ENCODE results near the gene NSD1. TPM values are rescaled to one million over a fixed set of nuclear protein-coding genes. Genes with fewer than 3 reads are reported as not detected.

NSD1 gene
- total and polyA plus RNA-seq, 9 of the 15 experiments (the other 6 are each of a cell fraction or from before 2014, with no cell fraction given), result 3.8 to 51.0 (median 24.7) TPM

DNA sequence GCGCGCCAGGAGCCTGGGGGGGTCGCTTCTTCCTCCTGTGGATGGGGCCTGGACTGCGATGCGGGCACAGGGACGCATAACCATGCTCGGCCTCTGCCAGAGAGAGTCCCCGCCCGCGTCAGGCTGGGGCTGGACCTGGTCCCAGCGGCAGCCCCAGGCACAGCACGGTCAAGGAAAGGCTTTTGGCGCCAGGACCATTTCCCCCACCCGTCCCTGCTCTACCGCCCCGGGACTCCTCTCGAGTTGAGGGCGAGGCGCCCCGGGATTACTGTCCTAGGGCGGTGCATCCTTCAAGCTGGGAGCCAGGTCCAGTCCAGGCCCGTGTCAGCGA, 177.8 kb downstream of the NSD1 start (continued):
- 0 out of 2 replicates have a peak, but pooled peaks have one; percentile 41 for TF ChIP-seq NR3C1 (CRISPR knock-in tag; IDR thresholded peaks at IDR 0.05)
- TF ChIP-seq HDAC8 (tag; IDR thresholded peaks at IDR 0.05), result no peak
- no peak for TF ChIP-seq SMARCC2 (IDR thresholded peaks at IDR 0.05; ENCODE audit: low read depth)
- no peak for TF ChIP-seq JUND (IDR thresholded peaks at IDR 0.05; ENCODE audit: borderline replicate concordance, low read depth, low read length)
- TF ChIP-seq JUND (tag; IDR thresholded peaks at IDR 0.05; ENCODE audit: borderline replicate concordance, low read depth, low read length), result no peak
- TF ChIP-seq ERF (CRISPR knock-in tag; IDR thresholded peaks at IDR 0.05), result 0 out of 2 replicates have a peak, but pooled peaks have one; percentile 34
- TF ChIP-seq ZNF76 (CRISPR knock-in tag; IDR thresholded peaks at IDR 0.05; ENCODE audit: borderline replicate concordance), result no peak
- TF ChIP-seq EGR1 (conservative IDR thresholded peaks at IDR 0.05), result no peak
- no peak for TF ChIP-seq BRF1 (IDR thresholded peaks at IDR 0.05; ENCODE audit: borderline replicate concordance, extremely low read depth, insufficient read length)
- TF ChIP-seq JUN (IDR thresholded peaks at IDR 0.05; ENCODE audit: borderline replicate concordance, low read depth, low read length), result no peak
- TF ChIP-seq JUN (CRISPR knock-in tag; IDR thresholded peaks at IDR 0.05; ENCODE audit: borderline replicate concordance), result no peak
- no peak for TF ChIP-seq ESRRA (IDR thresholded peaks at IDR 0.05; ENCODE audit: borderline replicate concordance, low read depth)
- TF ChIP-seq, protein P1, sequence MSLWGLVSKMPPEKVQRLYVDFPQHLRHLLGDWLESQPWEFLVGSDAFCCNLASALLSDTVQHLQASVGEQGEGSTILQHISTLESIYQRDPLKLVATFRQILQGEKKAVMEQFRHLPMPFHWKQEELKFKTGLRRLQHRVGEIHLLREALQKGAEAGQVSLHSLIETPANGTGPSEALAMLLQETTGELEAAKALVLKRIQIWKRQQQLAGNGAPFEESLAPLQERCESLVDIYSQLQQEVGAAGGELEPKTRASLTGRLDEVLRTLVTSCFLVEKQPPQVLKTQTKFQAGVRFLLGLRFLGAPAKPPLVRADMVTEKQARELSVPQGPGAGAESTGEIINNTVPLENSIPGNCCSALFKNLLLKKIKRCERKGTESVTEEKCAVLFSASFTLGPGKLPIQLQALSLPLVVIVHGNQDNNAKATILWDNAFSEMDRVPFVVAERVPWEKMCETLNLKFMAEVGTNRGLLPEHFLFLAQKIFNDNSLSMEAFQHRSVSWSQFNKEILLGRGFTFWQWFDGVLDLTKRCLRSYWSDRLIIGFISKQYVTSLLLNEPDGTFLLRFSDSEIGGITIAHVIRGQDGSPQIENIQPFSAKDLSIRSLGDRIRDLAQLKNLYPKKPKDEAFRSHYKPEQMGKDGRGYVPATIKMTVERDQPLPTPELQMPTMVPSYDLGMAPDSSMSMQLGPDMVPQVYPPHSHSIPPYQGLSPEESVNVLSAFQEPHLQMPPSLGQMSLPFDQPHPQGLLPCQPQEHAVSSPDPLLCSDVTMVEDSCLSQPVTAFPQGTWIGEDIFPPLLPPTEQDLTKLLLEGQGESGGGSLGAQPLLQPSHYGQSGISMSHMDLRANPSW (CRISPR knock-in tag; IDR thresholded peaks at IDR 0.05), result no peak
- TF ChIP-seq RBM15 (IDR thresholded peaks at IDR 0.05; ENCODE audit: insufficient read depth, low read length), result no peak
- TF ChIP-seq RAD21 (CRISPR knock-in tag; conservative IDR thresholded peaks at IDR 0.05 in 1 of 2, IDR thresholded peaks at IDR 0.05 in 1 of 2), result no peak
- TF ChIP-seq RBBP5 (IDR thresholded peaks at IDR 0.05; ENCODE audit: borderline replicate concordance, insufficient read depth, low read length, poor library complexity, severe bottlenecking), result peak; percentile 26
- TF ChIP-seq ZNF444 (CRISPR knock-in tag; IDR thresholded peaks at IDR 0.05), result no peak
- peak; percentile 6 for TF ChIP-seq RBM22 (IDR thresholded peaks at IDR 0.05; ENCODE audit: low read depth, low read length, poor library complexity, severe bottlenecking)
- TF ChIP-seq LARP7 (IDR thresholded peaks at IDR 0.05), result no peak

Data from K562 (cell line).